NB4 (cell line): ENCODE data around the gene PCYT2.

Source experiments
- MYC ChIP-seq: IDR thresholded peaks from 2 replicates; pipeline ENCODE4 v1.6.1; 2011; ENCODE audit warnings: low read depth, low read length
- POLR2A ChIP-seq: IDR thresholded peaks from 2 replicates; pipeline ENCODE4 v1.6.1; 2011; ENCODE audit warnings: mild to moderate bottlenecking; ENCODE audit not compliant: insufficient read length; ENCODE audit errors: extremely low read depth
- TF ChIP-seq, protein P1 (sequence below): IDR thresholded peaks from one replicate; pipeline ENCODE4 v1.5.1; 2012; ENCODE audit warnings: low read depth, low read length

DNA sequence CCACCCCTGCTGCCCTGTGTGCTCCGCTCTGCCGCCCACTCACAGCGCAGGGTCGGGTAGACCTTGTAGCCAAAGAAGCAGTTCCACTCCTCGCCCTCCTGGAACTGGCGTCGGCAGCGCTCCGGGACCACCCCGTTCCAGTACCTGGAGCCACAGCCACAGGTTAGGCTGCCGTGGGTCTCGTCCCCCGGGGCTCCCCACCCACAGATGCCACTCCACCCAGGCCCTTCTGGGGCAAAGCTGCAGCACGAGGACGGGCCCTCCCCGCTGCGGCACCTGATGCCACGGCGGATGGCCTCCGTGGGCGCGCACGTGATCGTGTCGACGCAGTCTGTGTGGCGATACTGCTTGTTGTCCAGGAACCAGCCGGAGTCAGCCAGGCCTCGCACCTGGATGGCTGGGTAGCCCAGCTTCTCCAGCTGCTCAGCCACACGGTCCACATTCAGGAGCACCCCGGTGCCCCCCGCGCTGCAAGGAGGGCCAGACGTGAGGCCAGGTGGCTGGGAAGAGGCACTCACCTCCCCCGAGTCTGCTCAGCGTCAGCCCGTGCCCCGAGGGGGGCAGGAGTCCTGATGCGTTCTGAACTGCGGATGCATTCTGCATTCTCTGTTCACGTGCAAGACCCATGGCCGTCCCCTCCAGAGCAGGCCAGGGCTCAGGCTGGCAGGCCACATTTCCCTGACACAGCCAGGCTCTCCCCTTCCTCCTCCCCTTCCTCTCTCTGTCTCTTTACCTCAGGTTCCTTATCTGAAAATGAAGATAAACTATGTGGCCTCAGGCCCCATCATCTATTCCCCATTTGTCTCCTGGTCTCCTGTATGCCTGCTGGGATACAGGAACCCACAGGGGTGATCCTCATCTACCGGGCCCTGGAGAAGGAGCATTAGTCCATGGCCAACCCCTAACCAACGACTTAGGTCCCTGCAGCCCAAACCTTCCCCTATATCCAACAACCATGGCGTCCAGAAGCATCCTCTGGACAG, 45.7 kb upstream of the PCYT2 start:
- TF ChIP-seq, protein P1, sequence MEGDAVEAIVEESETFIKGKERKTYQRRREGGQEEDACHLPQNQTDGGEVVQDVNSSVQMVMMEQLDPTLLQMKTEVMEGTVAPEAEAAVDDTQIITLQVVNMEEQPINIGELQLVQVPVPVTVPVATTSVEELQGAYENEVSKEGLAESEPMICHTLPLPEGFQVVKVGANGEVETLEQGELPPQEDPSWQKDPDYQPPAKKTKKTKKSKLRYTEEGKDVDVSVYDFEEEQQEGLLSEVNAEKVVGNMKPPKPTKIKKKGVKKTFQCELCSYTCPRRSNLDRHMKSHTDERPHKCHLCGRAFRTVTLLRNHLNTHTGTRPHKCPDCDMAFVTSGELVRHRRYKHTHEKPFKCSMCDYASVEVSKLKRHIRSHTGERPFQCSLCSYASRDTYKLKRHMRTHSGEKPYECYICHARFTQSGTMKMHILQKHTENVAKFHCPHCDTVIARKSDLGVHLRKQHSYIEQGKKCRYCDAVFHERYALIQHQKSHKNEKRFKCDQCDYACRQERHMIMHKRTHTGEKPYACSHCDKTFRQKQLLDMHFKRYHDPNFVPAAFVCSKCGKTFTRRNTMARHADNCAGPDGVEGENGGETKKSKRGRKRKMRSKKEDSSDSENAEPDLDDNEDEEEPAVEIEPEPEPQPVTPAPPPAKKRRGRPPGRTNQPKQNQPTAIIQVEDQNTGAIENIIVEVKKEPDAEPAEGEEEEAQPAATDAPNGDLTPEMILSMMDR = no peak
- TF ChIP-seq POLR2A = no peak
- no peak for TF ChIP-seq MYC
